Retinal pigment epithelial cell (primary cell): ENCODE results near the gene FOXC1.

ENCODE experiments used
- DNase-seq: peaks from one replicate; pipeline ENCODE4 v3.0.0-alpha.2; 2010; ENCODE audit warnings: low read depth
- H3K4me3 ChIP-seq: 2 replicates; pipeline ENCODE4 v1.5.1; 2011; ENCODE audit warnings: mild to moderate bottlenecking, low read length, control low read depth, moderate library complexity
- CTCF ChIP-seq: conservative IDR thresholded peaks from 2 replicates; pipeline ENCODE4 v1.5.1; 2011; ENCODE audit warnings: low read depth, low read length, control low read depth, inconsistent platforms

FOXC1 gene

GRCh38 chr6:1589208-1589607 is 20.5 kb upstream of the FOXC1 start:
- no peak overlapping the region for H3K4me3 ChIP-seq
- TF ChIP-seq CTCF, result no peak

GRCh38 chr6:1590580-1590979 is 19.1 kb upstream of the FOXC1 start:
- no peak for DNase-seq
- no peak overlapping the region for H3K4me3 ChIP-seq
- TF ChIP-seq CTCF, result no peak

More at GRCh38 chr6:1589208-1589607, 20.5 kb upstream of the FOXC1 start:
- no peak for DNase-seq

- no peak for DNase-seq
- H3K4me3 ChIP-seq, result no peak overlapping the region
- no peak for TF ChIP-seq CTCF
Observed at GRCh38 chr6:1591243-1591642, 18.5 kb upstream of the FOXC1 start.

GRCh38 chr6:1591926-1592325 is 17.8 kb upstream of the FOXC1 start:
- no peak for TF ChIP-seq CTCF
- no peak overlapping the region for H3K4me3 ChIP-seq
- DNase-seq, result no peak

- DNase-seq, result no peak
- TF ChIP-seq CTCF, result no peak
Observed at GRCh38 chr6:1592852-1593251, 16.9 kb upstream of the FOXC1 start.

GRCh38 chr6:1593286-1593957 is 16.3 kb upstream of the FOXC1 start:
- TF ChIP-seq CTCF, result no peak
- no peak overlapping the region for H3K4me3 ChIP-seq
- no peak for DNase-seq

More at GRCh38 chr6:1592852-1593251, 16.9 kb upstream of the FOXC1 start:
- no peak overlapping the region for H3K4me3 ChIP-seq

GRCh38 chr6:1593958-1594314 is 15.8 kb upstream of the FOXC1 start:
- no peak overlapping the region for H3K4me3 ChIP-seq
- no peak for TF ChIP-seq CTCF
- DNase-seq, result no peak
